Suppressor macrophage (primary cell): Measurements from ENCODE around the gene ATG2B.

ENCODE experiments used
- DNase-seq, 4 experiments: peaks; one replicate each; pipeline ENCODE4 v3.0.0-alpha.2; 2020 to 2022
- total RNA-seq, 17 experiments: gene quantifications; one replicate each; lab custom pipeline; 2026; ENCODE audit warnings: mixed read lengths in 6 of 17, inconsistent platforms in 3 of 17; lab: John Stamatoyannopoulos, UW

ATG2B gene
- total RNA-seq = 24.7 to 73.1 (median 48.2) reads per million in 17 experiments

- peak; percentile 96 to 99 (median 97) for DNase-seq
Observed at GRCh38 chr14:96362965-96363750, at the start of gene ATG2B, which contains the start of gene GSKIP. TSS of gene ATG2B (minus strand) at chr14:96363341. CDS start at chr14:96362976, 365 bp downstream. TSS of gene GSKIP (plus strand) at chr14:96363526. CDS start at chr14:96382248, 18,722 bp downstream.

GRCh38 chr14:96410119-96410518 lies 47.0 kb upstream of the ATG2B start:
- no peak for DNase-seq

- DNase-seq = no peak
Observed at GRCh38 chr14:96409701-96410100, 46.6 kb upstream of the ATG2B start.

GRCh38 chr14:96408608-96409007 lies 45.5 kb upstream of the ATG2B start:
- DNase-seq = no peak

GRCh38 chr14:96407935-96408570 lies 44.9 kb upstream of the ATG2B start:
- no peak for DNase-seq

GRCh38 chr14:96405677-96406076 lies 42.5 kb upstream of the ATG2B start:
- DNase-seq = no peak

GRCh38 chr14:96403409-96403808 lies 40.3 kb upstream of the ATG2B start:
- DNase-seq = peak in 1 of 4 experiments; percentile 9

- no peak for DNase-seq
Observed at GRCh38 chr14:96400495-96400894, 37.4 kb upstream of the ATG2B start.

- DNase-seq = no peak
Observed at GRCh38 chr14:96399405-96399804, 36.3 kb upstream of the ATG2B start.

GRCh38 chr14:96398921-96399320 lies 35.8 kb upstream of the ATG2B start:
- DNase-seq = no peak

- no peak for DNase-seq
Observed at GRCh38 chr14:96398432-96398831, 35.3 kb upstream of the ATG2B start.

GRCh38 chr14:96394047-96394815 lies 31.1 kb upstream of the ATG2B start:
- DNase-seq = no peak

- DNase-seq = no peak
Observed at GRCh38 chr14:96393071-96393691, 30.0 kb upstream of the ATG2B start.

GRCh38 chr14:96391293-96392118 lies 28.4 kb upstream of the ATG2B start:
- peak; percentile 98 to 100 (median 98) for DNase-seq

GRCh38 chr14:96390965-96391292 lies 27.8 kb upstream of the ATG2B start:
- no peak for DNase-seq

- no peak for DNase-seq
Observed at GRCh38 chr14:96385385-96385784, 22.2 kb upstream of the ATG2B start.

GRCh38 chr14:96384740-96385139 lies 21.6 kb upstream of the ATG2B start:
- no peak for DNase-seq

- no peak for DNase-seq
Observed at GRCh38 chr14:96384053-96384452, 20.9 kb upstream of the ATG2B start.

- DNase-seq = no peak
Observed at GRCh38 chr14:96383445-96383844, 20.3 kb upstream of the ATG2B start.

- no peak for DNase-seq
Observed at GRCh38 chr14:96380735-96381134, 17.6 kb upstream of the ATG2B start.

GRCh38 chr14:96376093-96376492 lies 13.0 kb upstream of the ATG2B start:
- DNase-seq = no peak

GRCh38 chr14:96373538-96373937 lies 10.4 kb upstream of the ATG2B start:
- DNase-seq = no peak
